A673 (cell line): Measurements from ENCODE around the gene NTRK3. TPM values are rescaled to one million over a fixed set of nuclear protein-coding genes. Genes with fewer than 3 reads are reported as not detected.

Source experiments
- BruUV-seq: library from RNA; stranded (reverse); fragments of 400-500 nt; replicated peaks from 2 replicates; lab custom pipeline; 2021; lab: Mats Ljungman, UMichigan
- CTCF ChIA-PET: fragments of 300-600 bp; sonication (Branson Sonifier 250); formaldehyde crosslinking; loops from one replicate; lab custom pipeline; 2022; ENCODE audit warnings: antibody characterized with exemption; lab: Charles Lee
- POLR2A ChIA-PET: fragments of 300-600 bp; sonication (Branson Sonifier 250); formaldehyde crosslinking; loops from one replicate; lab custom pipeline; 2022; ENCODE audit warnings: antibody characterized with exemption; ENCODE audit not compliant: low non-redundant PET; lab: Charles Lee
- DNase-seq: peaks from one replicate; pipeline ENCODE4 v3.0.0-alpha.2; 2015; ENCODE audit warnings: low spot score
- H3K27ac ChIP-seq: fragments of 200-600 bp; sonication (generic); 2 replicates; pipeline ENCODE4 v1.5.1; 2016; ENCODE audit warnings: mixed run types, low read depth, mild to moderate bottlenecking, mixed read lengths, antibody characterized with exemption, low read length; ENCODE audit not compliant: poor library complexity, severe bottlenecking
- H3K27me3 ChIP-seq: fragments of 200-600 bp; sonication (generic); replicated peaks from 2 replicates; pipeline ENCODE4 v1.6.1; 2017; ENCODE audit warnings: mixed run types, low read depth, mild to moderate bottlenecking, mixed read lengths, antibody characterized with exemption, low read length; ENCODE audit not compliant: insufficient read depth, poor library complexity
- H3K36me3 ChIP-seq: fragments of 200-600 bp; sonication (generic); 2 replicates; pipeline ENCODE4 v1.6.1; 2016; ENCODE audit warnings: mixed run types, mild to moderate bottlenecking, mixed read lengths, antibody characterized with exemption, low read length; ENCODE audit not compliant: insufficient read depth, poor library complexity, severe bottlenecking
- H3K4me1 ChIP-seq: fragments of 200-600 bp; sonication (generic); 2 replicates; pipeline ENCODE4 v1.6.1; 2017; ENCODE audit warnings: mixed run types, mild to moderate bottlenecking, mixed read lengths, antibody characterized with exemption, low read length; ENCODE audit not compliant: insufficient read depth, poor library complexity, severe bottlenecking
- H3K4me3 ChIP-seq: fragments of 200-600 bp; sonication (generic); 2 replicates; pipeline ENCODE4 v1.5.1; 2016; ENCODE audit warnings: low read depth, mixed run types, mild to moderate bottlenecking, mixed read lengths, low read length; ENCODE audit not compliant: poor library complexity, severe bottlenecking
- H3K9me3 ChIP-seq: fragments of 200-600 bp; sonication (generic); 2 replicates; pipeline ENCODE4 v1.6.1; 2016; ENCODE audit warnings: mixed run types, low read depth, mild to moderate bottlenecking, mixed read lengths, antibody characterized with exemption, low read length; ENCODE audit not compliant: poor library complexity, severe bottlenecking
- CTCF ChIP-seq: fragments of 300-800, 200-600 bp; sonication (generic); conservative IDR thresholded peaks from 2 replicates; pipeline ENCODE4 v1.5.1; 2017; ENCODE audit warnings: low read depth, mild to moderate bottlenecking, antibody characterized with exemption, low read length, moderate library complexity, mixed read lengths
- EZH2 ChIP-seq: fragments of 200-600 bp; sonication (generic); IDR thresholded peaks from 2 replicates; pipeline ENCODE4 v1.6.1; 2017; ENCODE audit warnings: borderline replicate concordance, low read depth, mild to moderate bottlenecking, mixed read lengths, antibody characterized with exemption, low read length; ENCODE audit not compliant: poor library complexity, severe bottlenecking
- intact Hi-C: fragments of 100-400 bp; cut with micrococcal nuclease; formaldehyde crosslinking; loops from one replicate; pipeline ENCODE4 v1.10.0; 2022; ENCODE audit not compliant: unreplicated experiment
- total RNA-seq: library from RNA; stranded (reverse); gene quantifications from 2 replicates; pipeline ENCODE4 v1.2.3, GENCODE V29; 2021

The NTRK3 gene
- total RNA-seq, 1 experiment from 2014 or later = not detected

DNA sequence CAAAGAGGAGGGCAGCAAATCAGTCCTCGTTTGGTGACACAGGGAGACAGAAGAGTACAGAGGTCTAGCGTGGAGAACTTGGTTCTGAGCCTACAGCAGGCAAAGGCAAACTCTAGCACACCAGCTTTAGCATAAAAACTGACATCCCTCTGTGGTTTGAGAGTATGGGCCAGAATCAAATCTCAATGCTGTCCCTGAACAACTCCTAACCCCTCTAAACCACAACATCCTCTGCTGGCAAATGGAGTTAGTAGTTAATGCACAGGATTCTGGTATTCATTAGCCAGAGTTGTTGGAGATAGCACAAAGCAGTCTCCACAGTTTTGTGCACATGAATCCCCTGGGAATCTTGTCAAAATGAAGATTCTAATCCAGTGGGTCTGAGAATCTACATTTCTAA is 315.8 kb downstream of the NTRK3 start:
- CTCF ChIA-PET = no interaction called here
- TF ChIP-seq CTCF (no peak), EZH2 (no peak)
- Histone ChIP-seq H3K36me3 (no peaks in the 10 kb centered on the region), H3K4me1 (no peaks in the 10 kb centered on the region), H3K27me3 (no peaks in the 10 kb centered on the region), H3K9me3 (no peaks in the 10 kb centered on the region), H3K4me3 (no peak overlapping the region), H3K27ac (no peak overlapping the region)
- no TSS peak for BruUV-seq
- POLR2A ChIA-PET = no interaction called here
- intact Hi-C loops = no loop called here
- no peak for DNase-seq

DNA sequence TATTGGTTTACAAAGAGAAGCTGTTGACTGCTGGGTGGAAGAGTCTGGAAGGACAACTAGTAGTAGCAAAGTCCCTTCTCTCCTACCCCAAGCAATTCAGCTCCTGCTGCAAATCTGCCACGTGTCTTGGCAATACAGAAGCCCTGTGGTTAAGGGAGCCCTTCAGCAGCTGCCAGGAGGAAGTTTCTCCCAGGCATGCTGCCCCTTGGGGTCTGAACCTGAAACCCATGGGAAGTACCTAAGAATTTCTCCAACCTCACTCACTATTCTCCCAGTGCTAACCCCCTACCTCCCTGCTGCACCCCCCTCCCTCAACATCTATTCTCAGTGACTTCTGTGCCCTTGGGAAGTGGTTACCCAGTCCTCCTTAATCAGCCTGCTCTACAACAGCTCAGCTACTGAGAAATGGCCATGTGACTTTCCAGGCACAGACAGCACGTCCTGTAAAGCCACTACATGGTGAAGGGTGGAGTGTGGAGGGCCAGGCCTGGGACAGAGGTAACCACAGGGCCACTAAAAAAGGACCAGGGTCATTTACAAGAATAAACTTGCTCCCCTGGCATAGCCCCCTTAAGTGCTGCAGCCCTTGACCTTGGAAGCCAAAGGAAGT is 316.6 kb downstream of the NTRK3 start:
- no TSS peak for BruUV-seq
- H3K27me3 ChIP-seq = no peaks in the 10 kb centered on the region
- H3K4me3 ChIP-seq = no peak overlapping the region
- H3K4me1 ChIP-seq = no peaks in the 10 kb centered on the region
- no peak overlapping the region for H3K27ac ChIP-seq
- H3K9me3 ChIP-seq = no peaks in the 10 kb centered on the region
- intact Hi-C loops = no loop called here
- TF ChIP-seq EZH2 (no peak), CTCF (no peak)
- H3K36me3 ChIP-seq = no peaks in the 10 kb centered on the region
- ChIA-PET POLR2A (no interaction called here), CTCF (no interaction called here)
- no peak for DNase-seq

DNA sequence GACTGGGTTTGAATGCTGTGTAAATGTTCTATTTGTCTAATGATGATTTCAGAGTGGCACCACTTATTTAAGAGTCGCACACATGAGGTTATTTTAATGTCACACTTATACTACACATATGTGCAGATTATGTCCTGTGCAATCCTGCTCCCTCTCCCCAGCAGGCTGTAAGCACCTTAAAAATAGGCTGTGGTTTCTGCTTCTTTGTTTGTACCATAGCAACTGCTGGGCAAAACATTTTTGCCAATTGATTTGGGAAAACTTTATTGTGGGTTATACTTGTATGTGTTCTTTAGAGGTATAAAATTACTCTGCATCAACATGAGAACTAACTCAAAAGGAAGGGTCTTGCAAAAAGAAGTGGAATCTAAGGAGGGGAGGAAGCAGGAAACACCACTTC is 318.5 kb downstream of the NTRK3 start:
- H3K36me3 ChIP-seq = no peaks in the 10 kb centered on the region
- H3K27ac ChIP-seq = no peak overlapping the region
- no peak overlapping the region for H3K4me3 ChIP-seq
- H3K27me3 ChIP-seq = no peaks in the 10 kb centered on the region
- CTCF ChIA-PET = no interaction called here
- no peaks in the 10 kb centered on the region for H3K9me3 ChIP-seq
- BruUV-seq = no TSS peak
- POLR2A ChIA-PET = no interaction called here
- H3K4me1 ChIP-seq = no peaks in the 10 kb centered on the region
- intact Hi-C loops = no loop called here
- no peak for DNase-seq
- TF ChIP-seq EZH2 (no peak), CTCF (no peak)
